ENCODE data around the gene PSMG3.

DNA sequence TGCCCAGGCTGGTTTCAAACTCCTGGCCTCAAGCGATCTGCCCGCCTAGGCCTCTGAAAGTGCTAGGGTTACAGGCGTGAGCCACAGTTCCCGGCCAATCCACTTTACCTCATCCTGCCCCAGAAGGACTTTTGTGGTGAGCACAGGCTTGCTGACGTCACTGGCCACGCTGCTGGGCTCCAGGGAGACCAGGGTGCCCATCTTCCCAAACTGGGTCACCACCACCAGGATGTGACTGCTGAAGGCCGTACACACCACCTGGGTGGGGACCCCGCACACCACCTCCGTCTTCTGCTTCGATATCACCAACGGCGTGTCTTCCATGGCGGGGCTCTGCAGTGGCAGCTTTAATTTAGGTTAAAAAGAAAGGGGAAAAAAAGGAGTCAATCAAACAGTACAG lies 816 bp downstream of the PSMG3 start:
- TF ChIP-seq, protein P1, sequence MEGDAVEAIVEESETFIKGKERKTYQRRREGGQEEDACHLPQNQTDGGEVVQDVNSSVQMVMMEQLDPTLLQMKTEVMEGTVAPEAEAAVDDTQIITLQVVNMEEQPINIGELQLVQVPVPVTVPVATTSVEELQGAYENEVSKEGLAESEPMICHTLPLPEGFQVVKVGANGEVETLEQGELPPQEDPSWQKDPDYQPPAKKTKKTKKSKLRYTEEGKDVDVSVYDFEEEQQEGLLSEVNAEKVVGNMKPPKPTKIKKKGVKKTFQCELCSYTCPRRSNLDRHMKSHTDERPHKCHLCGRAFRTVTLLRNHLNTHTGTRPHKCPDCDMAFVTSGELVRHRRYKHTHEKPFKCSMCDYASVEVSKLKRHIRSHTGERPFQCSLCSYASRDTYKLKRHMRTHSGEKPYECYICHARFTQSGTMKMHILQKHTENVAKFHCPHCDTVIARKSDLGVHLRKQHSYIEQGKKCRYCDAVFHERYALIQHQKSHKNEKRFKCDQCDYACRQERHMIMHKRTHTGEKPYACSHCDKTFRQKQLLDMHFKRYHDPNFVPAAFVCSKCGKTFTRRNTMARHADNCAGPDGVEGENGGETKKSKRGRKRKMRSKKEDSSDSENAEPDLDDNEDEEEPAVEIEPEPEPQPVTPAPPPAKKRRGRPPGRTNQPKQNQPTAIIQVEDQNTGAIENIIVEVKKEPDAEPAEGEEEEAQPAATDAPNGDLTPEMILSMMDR (IDR thresholded peaks at IDR 0.05): no peak
- TF ChIP-seq POLR2A (IDR thresholded peaks at IDR 0.05): no peak

All from prostate gland (tissue), 2 donors.